CD4-positive, alpha-beta memory T cell (primary cell): ENCODE data around the gene PARL. TPM values are rescaled to one million over a fixed set of nuclear protein-coding genes. Genes with fewer than 3 reads are reported as not detected.

Source experiments
- CTCF ChIA-PET: fragments of 350-600 bp; sonication (Branson Sonifier 250); formaldehyde crosslinking; loops from one replicate; lab custom pipeline; 2021; ENCODE audit warnings: inconsistent platforms; ENCODE audit not compliant: partially characterized antibody; lab: Charles Lee
- POLR2A ChIA-PET: fragments of 350-600 bp; sonication (Branson Sonifier 250); formaldehyde crosslinking; loops from one replicate; lab custom pipeline; 2021; ENCODE audit not compliant: partially characterized antibody; lab: Charles Lee
- DNase-seq, 5 donors: peaks; one replicate each; pipeline versions ENCODE4 v3.0.0 to v3.0.0-alpha.2; 2020 to 2022; ENCODE audit warnings: mixed read lengths in 1 of 5
- H3K27ac ChIP-seq: one replicate; pipeline ENCODE4 v1.7.0; 2013; ENCODE audit warnings: low read depth, low read length
- H3K27me3 ChIP-seq: 2 replicates; pipeline ENCODE4 v1.7.0; 2013; ENCODE audit warnings: mild to moderate bottlenecking, low read length, moderate library complexity; ENCODE audit not compliant: insufficient read depth
- H3K36me3 ChIP-seq: 2 replicates; pipeline ENCODE4 v1.7.0; 2013; ENCODE audit warnings: mild to moderate bottlenecking, low read length, moderate library complexity; ENCODE audit not compliant: insufficient read depth
- H3K4me1 ChIP-seq: 2 replicates; pipeline ENCODE4 v1.7.0; 2013; ENCODE audit warnings: mild to moderate bottlenecking, low read length, moderate library complexity; ENCODE audit not compliant: insufficient read depth
- H3K4me3 ChIP-seq, 2 donors: one replicate each; pipeline ENCODE4 v1.7.0; 2013; ENCODE audit warnings: low read length in 2 of 2, mild to moderate bottlenecking in 1 of 2
- H3K9me3 ChIP-seq, 2 donors: one replicate each; pipeline ENCODE4 v1.7.0; 2013; ENCODE audit warnings: low read length in 2 of 2, control low read depth in 1 of 2; ENCODE audit not compliant: control insufficient read depth in 1 of 2
- H3K27ac Mint-ChIP-seq, 7 donors: one replicate each; pipeline ENCODE4 v1.8.0; 2020 to 2021; ENCODE audit warnings: mixed read lengths in 7 of 7, mild to moderate bottlenecking in 6 of 7, inconsistent platforms in 3 of 7, moderate library complexity in 3 of 7
- H3K27me3 Mint-ChIP-seq, 2 donors: one replicate each; pipeline ENCODE4 v1.8.0; 2020 to 2021; ENCODE audit warnings: mixed read lengths in 2 of 2
- H3K36me3 Mint-ChIP-seq, 2 donors: one replicate each; pipeline ENCODE4 v1.8.0; 2020 to 2021; ENCODE audit warnings: mixed read lengths in 2 of 2, inconsistent platforms in 1 of 2, mild to moderate bottlenecking in 1 of 2
- H3K4me1 Mint-ChIP-seq, 4 donors: one replicate each; pipeline ENCODE4 v1.8.0; 2020 to 2021; ENCODE audit warnings: mixed read lengths in 4 of 4, mild to moderate bottlenecking in 1 of 4
- H3K4me3 Mint-ChIP-seq, 8 donors: one replicate each; pipeline ENCODE4 v1.8.0; 2020 to 2021; ENCODE audit warnings: mixed read lengths in 8 of 8, mild to moderate bottlenecking in 7 of 8, moderate library complexity in 6 of 8, inconsistent platforms in 3 of 8
- H3K9me3 Mint-ChIP-seq, 8 donors: one replicate each; pipeline ENCODE4 v1.8.0; 2020 to 2021; ENCODE audit warnings: mixed read lengths in 8 of 8, mild to moderate bottlenecking in 5 of 8, inconsistent platforms in 3 of 8, moderate library complexity in 1 of 8
- intact Hi-C: fragments of 100-400 bp; cut with micrococcal nuclease; formaldehyde crosslinking; loops from one replicate; pipeline ENCODE4 v1.15.1; 2023
- polyA plus RNA-seq, 2 donors: library from polyadenylated mRNA; unstranded; fragments of 300-500 nt; fragmentation: Illumina TruSeq; gene quantifications; one replicate each; pipeline ENCODE4 v1.2.3, GENCODE V29; 2021
- total RNA-seq, 2 experiments: library from RNA; stranded (reverse); gene quantifications; one replicate each; pipeline ENCODE4 v1.2.3, GENCODE V29; 2021

The PARL gene
- total and polyA plus RNA-seq, 4 experiments from 2014 or later: 46.9 to 168 (median 75.1) TPM

- H3K27ac ChIP-seq: no peak overlapping the region
- CTCF ChIA-PET: no interaction called here
- peaks cover 16% of the 10 kb centered on the region for H3K36me3 ChIP-seq
- H3K27me3 Mint-ChIP-seq: no peaks in the 10 kb centered on the region
- H3K4me1 ChIP-seq: no peaks in the 10 kb centered on the region
- no peak overlapping the region for H3K27ac Mint-ChIP-seq
- H3K9me3 Mint-ChIP-seq: no peaks in the 10 kb centered on the region
- DNase-seq: no peak
- H3K4me1 Mint-ChIP-seq: no peaks in the 10 kb centered on the region
- H3K36me3 Mint-ChIP-seq: peaks cover 41 to 43% of the 10 kb centered on the region in 2 donors
- intact Hi-C loops: no loop called here
- H3K4me3 Mint-ChIP-seq: no peak overlapping the region
- no peak overlapping the region for H3K4me3 ChIP-seq
- H3K27me3 ChIP-seq: no peaks in the 10 kb centered on the region
- POLR2A ChIA-PET: no interaction called here
- H3K9me3 ChIP-seq: no peaks in the 10 kb centered on the region
These were observed 37.7 kb upstream of the PARL start for GRCh38 chr3:183922421-183922820.

GRCh38 chr3:183921096-183921495 lies 36.4 kb upstream of the PARL start:
- Histone ChIP-seq H3K36me3 (peaks cover 15% of the 10 kb centered on the region), H3K9me3 (no peaks in the 10 kb centered on the region), H3K27ac (no peak overlapping the region), H3K27me3 (no peaks in the 10 kb centered on the region), H3K4me3 (no peak overlapping the region), H3K4me1 (no peaks in the 10 kb centered on the region)
- intact Hi-C loops: no loop called here
- CTCF ChIA-PET: no interaction called here
- no peak for DNase-seq
- no peak overlapping the region for H3K4me3 Mint-ChIP-seq
- POLR2A ChIA-PET: no interaction called here
- no peaks in the 10 kb centered on the region for H3K9me3 Mint-ChIP-seq
- H3K27ac Mint-ChIP-seq: peak overlapping the region in 1 of 7 donors; percentile 29
- H3K27me3 Mint-ChIP-seq: no peaks in the 10 kb centered on the region
- no peaks in the 10 kb centered on the region for H3K4me1 Mint-ChIP-seq
- peaks cover 36 to 37% of the 10 kb centered on the region in 2 donors for H3K36me3 Mint-ChIP-seq

- Mint-ChIP-seq H3K4me1 (no peaks in the 10 kb centered on the region), H3K4me3 (no peak overlapping the region), H3K36me3 (peaks cover 36% of the 10 kb centered on the region in 2 donors), H3K27me3 (no peaks in the 10 kb centered on the region), H3K27ac (no peak overlapping the region), H3K9me3 (no peaks in the 10 kb centered on the region)
- intact Hi-C loops: no loop called here
- H3K27ac ChIP-seq: no peak overlapping the region
- ChIA-PET POLR2A (no interaction called here), CTCF (no interaction called here)
- no peaks in the 10 kb centered on the region for H3K27me3 ChIP-seq
- no peak for DNase-seq
- peaks cover 15% of the 10 kb centered on the region for H3K36me3 ChIP-seq
- no peaks in the 10 kb centered on the region for H3K4me1 ChIP-seq
- no peak overlapping the region for H3K4me3 ChIP-seq
- no peaks in the 10 kb centered on the region for H3K9me3 ChIP-seq
These were observed 35.7 kb upstream of the PARL start for GRCh38 chr3:183920416-183920815.

GRCh38 chr3:183918178-183918577 lies 33.5 kb upstream of the PARL start:
- intact Hi-C loops: no loop called here
- Histone ChIP-seq H3K9me3 (no peaks in the 10 kb centered on the region), H3K27ac (no peak overlapping the region), H3K27me3 (no peaks in the 10 kb centered on the region), H3K4me1 (no peaks in the 10 kb centered on the region), H3K4me3 (no peak overlapping the region), H3K36me3 (peaks cover 4% of the 10 kb centered on the region)
- ChIA-PET POLR2A (no interaction called here), CTCF (interaction anchor here (1.1 to 1.6 kb wide), 2 partner anchors 14 to 34 kb away, joined by 3 to 5 read pairs; partner anchors contain the start of gene PARL)
- H3K36me3 Mint-ChIP-seq: peaks cover 22% of the 10 kb centered on the region in 2 donors
- DNase-seq: no peak
- H3K4me3 Mint-ChIP-seq: no peak overlapping the region
- H3K27ac Mint-ChIP-seq: no peak overlapping the region
- no peaks in the 10 kb centered on the region for H3K4me1 Mint-ChIP-seq
- no peaks in the 10 kb centered on the region for H3K9me3 Mint-ChIP-seq
- H3K27me3 Mint-ChIP-seq: no peaks in the 10 kb centered on the region

GRCh38 chr3:183917776-183918175 lies 33.1 kb upstream of the PARL start:
- Mint-ChIP-seq H3K4me1 (no peaks in the 10 kb centered on the region), H3K4me3 (no peak overlapping the region), H3K9me3 (no peaks in the 10 kb centered on the region), H3K27me3 (no peaks in the 10 kb centered on the region), H3K36me3 (peaks cover 18 to 19% of the 10 kb centered on the region in 2 donors), H3K27ac (no peak overlapping the region)
- Histone ChIP-seq H3K27ac (no peak overlapping the region), H3K27me3 (no peaks in the 10 kb centered on the region), H3K36me3 (peaks cover 3% of the 10 kb centered on the region), H3K9me3 (no peaks in the 10 kb centered on the region), H3K4me1 (no peaks in the 10 kb centered on the region), H3K4me3 (no peak overlapping the region)
- ChIA-PET CTCF (interaction anchor here (1.1 to 1.6 kb wide), 2 partner anchors 13 to 33 kb away, joined by 3 to 5 read pairs; partner anchors contain the start of gene PARL), POLR2A (no interaction called here)
- no peak for DNase-seq
- intact Hi-C loops: no loop called here

GRCh38 chr3:183914856-183915255 lies 30.2 kb upstream of the PARL start:
- no peaks in the 10 kb centered on the region for H3K4me1 Mint-ChIP-seq
- no peaks in the 10 kb centered on the region for H3K27me3 ChIP-seq
- H3K4me1 ChIP-seq: no peaks in the 10 kb centered on the region
- ChIA-PET POLR2A (no interaction called here), CTCF (interaction anchor here (1.0 kb wide), 1 partner anchor 17 kb away, joined by 3 read pairs; no protein-coding TSS in a partner anchor)
- H3K27me3 Mint-ChIP-seq: no peaks in the 10 kb centered on the region
- no peak overlapping the region for H3K4me3 ChIP-seq
- no peak overlapping the region for H3K27ac ChIP-seq
- no peak for DNase-seq
- no peaks in the 10 kb centered on the region for H3K9me3 Mint-ChIP-seq
- no peak overlapping the region for H3K27ac Mint-ChIP-seq
- H3K36me3 Mint-ChIP-seq: peaks cover 0 to 4% of the 10 kb centered on the region in 2 donors
- H3K36me3 ChIP-seq: no peaks in the 10 kb centered on the region
- H3K9me3 ChIP-seq: no peaks in the 10 kb centered on the region
- intact Hi-C loops: no loop called here
- no peak overlapping the region for H3K4me3 Mint-ChIP-seq

- Histone ChIP-seq H3K27me3 (no peaks in the 10 kb centered on the region), H3K9me3 (no peaks in the 10 kb centered on the region), H3K4me3 (no peak overlapping the region), H3K27ac (no peak overlapping the region), H3K4me1 (no peaks in the 10 kb centered on the region), H3K36me3 (no peaks in the 10 kb centered on the region)
- POLR2A ChIA-PET: no interaction called here
- Mint-ChIP-seq H3K36me3 (no peaks in the 10 kb centered on the region), H3K9me3 (no peaks in the 10 kb centered on the region), H3K27ac (no peak overlapping the region), H3K4me1 (no peaks in the 10 kb centered on the region), H3K27me3 (no peaks in the 10 kb centered on the region), H3K4me3 (no peak overlapping the region)
- intact Hi-C loops: no loop called here
- DNase-seq: no peak
- CTCF ChIA-PET: interaction anchor here (1.0 kb wide), 1 partner anchor 10 kb away, joined by 3 read pairs; no protein-coding TSS in a partner anchor
These were observed 28.9 kb upstream of the PARL start for GRCh38 chr3:183913580-183913920.
